Calu3 (cell line): Measurements from ENCODE around the gene GPR32. TPM values are rescaled to one million over a fixed set of nuclear protein-coding genes. Genes with fewer than 3 reads are reported as not detected.

Source experiments
- BruUV-seq: library from RNA; stranded (reverse); fragments of 400-500 nt; replicated peaks from 2 replicates; lab custom pipeline; 2021; lab: Mats Ljungman, UMichigan
- CTCF ChIA-PET: fragments of 300-600 bp; sonication (Branson Sonifier 250); formaldehyde crosslinking; loops from one replicate; lab custom pipeline; 2022; ENCODE audit warnings: antibody characterized with exemption; lab: Charles Lee
- DNase-seq: peaks from one replicate; pipeline ENCODE4 v3.0.0; 2022
- H3K27ac Mint-ChIP-seq: one replicate; pipeline ENCODE4 v1.8.0; 2022; ENCODE audit warnings: mixed read lengths; ENCODE audit not compliant: unreplicated experiment
- H3K27me3 Mint-ChIP-seq: one replicate; pipeline ENCODE4 v1.8.0; 2022; ENCODE audit warnings: mixed read lengths; ENCODE audit not compliant: unreplicated experiment
- H3K36me3 Mint-ChIP-seq: one replicate; pipeline ENCODE4 v1.8.0; 2022; ENCODE audit warnings: mild to moderate bottlenecking, moderate library complexity, mixed read lengths; ENCODE audit not compliant: insufficient read depth, unreplicated experiment
- H3K4me1 Mint-ChIP-seq: one replicate; pipeline ENCODE4 v1.8.0; 2022; ENCODE audit warnings: mild to moderate bottlenecking, low read depth, mixed read lengths; ENCODE audit not compliant: unreplicated experiment
- H3K4me3 Mint-ChIP-seq: one replicate; pipeline ENCODE4 v1.8.0; 2022; ENCODE audit warnings: mild to moderate bottlenecking, low read depth, moderate library complexity, mixed read lengths; ENCODE audit not compliant: unreplicated experiment
- H3K9me3 Mint-ChIP-seq: one replicate; pipeline ENCODE4 v1.8.0; 2022; ENCODE audit warnings: low read depth, mixed read lengths; ENCODE audit not compliant: unreplicated experiment
- CTCF ChIP-seq: fragments of 200-600 bp; IDR thresholded peaks from one replicate; pipeline ENCODE4 v1.8.0; 2022; ENCODE audit warnings: antibody characterized with exemption; ENCODE audit not compliant: unreplicated experiment
- intact Hi-C: fragments of 100-400 bp; cut with micrococcal nuclease; formaldehyde crosslinking; loops from one replicate; pipeline ENCODE4 v1.10.0; 2022; ENCODE audit not compliant: unreplicated experiment
- total RNA-seq: library from RNA; stranded (reverse); gene quantifications from 2 replicates; pipeline ENCODE4 v1.2.3, GENCODE V29; 2022

Gene GPR32
- total RNA-seq, 1 experiment from 2014 or later: not detected

GRCh38 chr19:50736338-50736737 lies 33.9 kb upstream of the GPR32 start:
- no TSS peak for BruUV-seq
- H3K36me3 Mint-ChIP-seq: no peaks in the 10 kb centered on the region
- intact Hi-C loops: no loop called here
- H3K4me1 Mint-ChIP-seq: no peaks in the 10 kb centered on the region
- DNase-seq: no peak
- H3K4me3 Mint-ChIP-seq: no peak overlapping the region
- peaks cover 87% of the 10 kb centered on the region for H3K27me3 Mint-ChIP-seq
- no peaks in the 10 kb centered on the region for H3K9me3 Mint-ChIP-seq
- TF ChIP-seq CTCF: no peak
- no peak overlapping the region for H3K27ac Mint-ChIP-seq
- CTCF ChIA-PET: interaction anchor here (3.0 kb wide), 1 partner anchor 11 kb away, joined by 10 read pairs; no protein-coding TSS in a partner anchor

GRCh38 chr19:50739132-50739913 lies 30.9 kb upstream of the GPR32 start:
- no peak for TF ChIP-seq CTCF
- H3K9me3 Mint-ChIP-seq: no peaks in the 10 kb centered on the region
- BruUV-seq: no TSS peak
- H3K36me3 Mint-ChIP-seq: no peaks in the 10 kb centered on the region
- H3K4me3 Mint-ChIP-seq: no peak overlapping the region
- DNase-seq: no peak
- peaks cover 87% of the 10 kb centered on the region for H3K27me3 Mint-ChIP-seq
- intact Hi-C loops: no loop called here
- no peak overlapping the region for H3K27ac Mint-ChIP-seq
- CTCF ChIA-PET: no interaction called here
- no peaks in the 10 kb centered on the region for H3K4me1 Mint-ChIP-seq

- Mint-ChIP-seq H3K4me1 (no peaks in the 10 kb centered on the region), H3K27ac (no peak overlapping the region), H3K4me3 (no peak overlapping the region), H3K36me3 (no peaks in the 10 kb centered on the region), H3K27me3 (peaks cover 92% of the 10 kb centered on the region), H3K9me3 (no peaks in the 10 kb centered on the region)
- no peak for TF ChIP-seq CTCF
- intact Hi-C loops: no loop called here
- CTCF ChIA-PET: no interaction called here
- DNase-seq: no peak
- BruUV-seq: no TSS peak
These were observed 30.3 kb upstream of the GPR32 start for GRCh38 chr19:50739914-50740426.

- Mint-ChIP-seq H3K4me1 (no peaks in the 10 kb centered on the region), H3K9me3 (no peaks in the 10 kb centered on the region), H3K36me3 (no peaks in the 10 kb centered on the region), H3K27me3 (peaks cover 92% of the 10 kb centered on the region), H3K4me3 (no peak overlapping the region), H3K27ac (no peak overlapping the region)
- no peak for DNase-seq
- BruUV-seq: no TSS peak
- CTCF ChIA-PET: interaction anchor here (0.6 to 1.1 kb wide), 3 partner anchors 17 to 76 kb away, joined by 3 to 8 read pairs (median 7); no protein-coding TSS in a partner anchor
- TF ChIP-seq CTCF: no peak
- intact Hi-C loops: no loop called here
These were observed 28.9 kb upstream of the GPR32 start for GRCh38 chr19:50741179-50741933.
